IMR-90 (cell line): Measurements from ENCODE around the gene TNPO2. TPM values are rescaled to one million over a fixed set of nuclear protein-coding genes. Genes with fewer than 3 reads are reported as not detected.

Source experiments
- ATAC-seq: fragments of 200-7000 bp; cut with Tn5 transposase; 2 replicates; pipeline ENCODE4 v1.9.1; 2020; ENCODE audit warnings: low read depth, mild to moderate bottlenecking, moderate library complexity
- BruUV-seq: library from RNA; stranded (reverse); fragments of 400-500 nt; replicated peaks from 2 replicates; lab custom pipeline; 2021; lab: Mats Ljungman, UMichigan
- CTCF ChIA-PET: fragments of 300-600 bp; formaldehyde crosslinking; extraction: SDS; loops from one replicate; lab custom pipeline; 2021; ENCODE audit warnings: antibody characterized with exemption; lab: Yijun Ruan, JAX
- POLR2A ChIA-PET: fragments of 300-600 bp; sonication (Branson Sonifier 250); formaldehyde crosslinking; loops from one replicate; lab custom pipeline; 2022; ENCODE audit warnings: antibody characterized with exemption; ENCODE audit not compliant: unreplicated experiment; lab: Charles Lee
- DNase-seq: peaks from one replicate; pipeline ENCODE4 v3.0.0; 2013
- H2AFZ ChIP-seq: replicated peaks from 2 replicates; pipeline ENCODE3; 2013; ENCODE audit warnings: low read length, mild to moderate bottlenecking; ENCODE audit not compliant: poor library complexity
- H2AK5ac ChIP-seq: 2 replicates; pipeline ENCODE4 v1.6.1; 2013; ENCODE audit warnings: low read depth, low read length, inconsistent platforms
- H2AK9ac ChIP-seq: replicated peaks from 2 replicates; pipeline ENCODE3; 2013; ENCODE audit warnings: mild to moderate bottlenecking, low read depth, low read length, moderate library complexity; ENCODE audit not compliant: poor library complexity
- H2BK120ac ChIP-seq: 2 replicates; pipeline ENCODE4 v1.6.1; 2013; ENCODE audit warnings: low read depth, low read length, inconsistent platforms
- H2BK15ac ChIP-seq: 3 replicates; pipeline ENCODE4 v1.6.1; 2013; ENCODE audit warnings: low read depth, low read length, inconsistent platforms
- H2BK20ac ChIP-seq: 2 replicates; pipeline ENCODE4 v1.6.1; 2013; ENCODE audit warnings: low read depth, mild to moderate bottlenecking, inconsistent platforms, low read length, moderate library complexity
- H2BK5ac ChIP-seq: 2 replicates; pipeline ENCODE4 v1.6.1; 2013; ENCODE audit warnings: mild to moderate bottlenecking, low read depth, low read length, inconsistent platforms; ENCODE audit not compliant: poor library complexity, severe bottlenecking
- H3K14ac ChIP-seq: replicated peaks from 2 replicates; pipeline ENCODE4 v1.6.1; 2013; ENCODE audit warnings: low read depth, low read length, inconsistent platforms
- H3K18ac ChIP-seq: 2 replicates; pipeline ENCODE4 v1.6.1; 2013; ENCODE audit warnings: low read depth, low read length, control low read depth
- H3K23ac ChIP-seq: 2 replicates; pipeline ENCODE4 v1.6.1; 2013; ENCODE audit warnings: low read depth, low read length, inconsistent platforms
- H3K27ac ChIP-seq: 2 replicates; pipeline ENCODE4 v1.5.1; 2013; ENCODE audit warnings: mild to moderate bottlenecking, control low read depth, low read length; ENCODE audit not compliant: insufficient read depth
- H3K27me3 ChIP-seq: 2 replicates; pipeline ENCODE4 v1.6.1; 2013; ENCODE audit warnings: low read length; ENCODE audit not compliant: control insufficient read depth, insufficient read depth
- H3K36me3 ChIP-seq: 2 replicates; pipeline ENCODE4 v1.6.1; 2013; ENCODE audit warnings: low read length, mixed read lengths; ENCODE audit not compliant: control insufficient read depth, insufficient read depth
- H3K4ac ChIP-seq: 2 replicates; pipeline ENCODE4 v1.6.1; 2013; ENCODE audit warnings: low read depth, low read length, inconsistent platforms
- H3K4me1 ChIP-seq: 2 replicates; pipeline ENCODE4 v1.6.1; 2013; ENCODE audit warnings: low read length, mixed read lengths; ENCODE audit not compliant: control insufficient read depth, insufficient read depth
- H3K4me2 ChIP-seq: 2 replicates; pipeline ENCODE4 v1.6.1; 2013; ENCODE audit warnings: low read depth, mild to moderate bottlenecking, control low read depth, low read length, moderate library complexity
- H3K4me3 ChIP-seq: 2 replicates; pipeline ENCODE4 v1.5.1; 2013; ENCODE audit warnings: low read depth, mild to moderate bottlenecking, control low read depth, low read length, moderate library complexity; ENCODE audit not compliant: insufficient read depth
- H3K56ac ChIP-seq: 2 replicates; pipeline ENCODE4 v1.6.1; 2013; ENCODE audit warnings: low read length, inconsistent platforms; ENCODE audit not compliant: insufficient read depth; ENCODE audit errors: extremely low read depth
- H3K79me1 ChIP-seq, 2 experiments: 2 replicates each; pipeline ENCODE4 v1.6.1; 2013; ENCODE audit warnings: low read length in 2 of 2, inconsistent platforms in 1 of 2, low read depth in 1 of 2
- H3K9ac ChIP-seq: 2 replicates; pipeline ENCODE4 v1.6.1; 2013; ENCODE audit warnings: low read depth, low read length, control low read depth
- H3K9me1 ChIP-seq: 2 replicates; pipeline ENCODE4 v1.6.1; 2013; ENCODE audit warnings: low read length, inconsistent platforms; ENCODE audit not compliant: insufficient read depth
- H3K9me3 ChIP-seq: 2 replicates; pipeline ENCODE4 v1.6.1; 2013; ENCODE audit warnings: low read length; ENCODE audit not compliant: control insufficient read depth, insufficient read depth
- H4K20me1 ChIP-seq: 2 replicates; pipeline ENCODE4 v1.6.1; 2013; ENCODE audit warnings: low read length, inconsistent platforms; ENCODE audit not compliant: insufficient read depth
- H4K5ac ChIP-seq: 2 replicates; pipeline ENCODE4 v1.6.1; 2013; ENCODE audit warnings: mild to moderate bottlenecking, low read depth, low read length, control low read depth
- H4K8ac ChIP-seq, 2 experiments: 2 replicates each; pipeline ENCODE4 v1.6.1; 2013; ENCODE audit warnings: low read depth in 2 of 2, low read length in 2 of 2, control low read depth in 1 of 2, inconsistent platforms in 1 of 2
- H4K91ac ChIP-seq: 2 replicates; pipeline ENCODE4 v1.6.1; 2013; ENCODE audit warnings: low read depth, low read length, inconsistent platforms; ENCODE audit not compliant: insufficient read depth
- MXI1 ChIP-seq: IDR thresholded peaks from 2 replicates; pipeline ENCODE4 v1.6.1; 2012; ENCODE audit warnings: low read depth, mild to moderate bottlenecking, low read length, moderate library complexity, borderline replicate concordance
- RFX5 ChIP-seq: IDR thresholded peaks from 2 replicates; pipeline ENCODE4 v1.8.0; 2012; ENCODE audit warnings: low read depth, mild to moderate bottlenecking, low read length, moderate library complexity
- SMC3 ChIP-seq: fragments of 150-350 bp; IDR thresholded peaks from 2 replicates; pipeline ENCODE4 v1.6.1; 2016; ENCODE audit warnings: low read depth, mild to moderate bottlenecking, antibody characterized with exemption, low read length, moderate library complexity
- WGBS, 2 experiments: methylation state at CpG; one replicate each; pipeline versions ENCODE4 v1.1.5 to v1.1.7; 2013; ENCODE audit warnings: missing lambda C conversion rate in 2 of 2; ENCODE audit not compliant: insufficient read length in 1 of 2; ENCODE audit errors: extremely low coverage in 2 of 2; 5-methylcytosine and 5-hydroxymethylcytosine counted together
- dilution Hi-C: fragments of 300-500 bp; cut with HindIII; formaldehyde crosslinking; loops from one replicate; pipeline ENCODE4 v1.14.3; 2018; ENCODE audit warnings: low sequenced_read_pairs; ENCODE audit not compliant: unreplicated experiment
- in situ Hi-C: fragments of 300-500 bp; cut with MboI; formaldehyde crosslinking; loops from 3 replicates; pipeline ENCODE4 v1.14.3; 2019; ENCODE audit warnings: low sequenced_read_pairs, inconsistent platforms, mixed read lengths
- intact Hi-C: fragments of 100-400 bp; cut with micrococcal nuclease; formaldehyde crosslinking; loops from 2 replicates; pipeline ENCODE4 v1.10.0; 2022
- polyA plus RNA-seq, 3 experiments: library from polyadenylated mRNA; depleted of rRNA; stranded (reverse); fragments of >200 nt; gene quantifications; 2 replicates each; pipeline ENCODE4 v1.2.3, GENCODE V29; 2012; ENCODE audit warnings: low replicate concordance in 1 of 3
- total RNA-seq: library from RNA; depleted of rRNA; stranded (reverse); fragments of >200 nt; gene quantifications from 2 replicates; pipeline ENCODE4 v1.2.3, GENCODE V29; 2012
- TF ChIP-seq, protein P1 (sequence below): fragments of 150-350 bp; IDR thresholded peaks from 2 replicates; pipeline ENCODE4 v1.6.1; 2016; ENCODE audit warnings: low read depth, mild to moderate bottlenecking, low read length, moderate library complexity, borderline replicate concordance
- TF ChIP-seq, protein P2 (sequence below): fragments of 150-350 bp; IDR thresholded peaks from 2 replicates; pipeline ENCODE4 v1.6.1; 2017; ENCODE audit warnings: mild to moderate bottlenecking, antibody characterized with exemption, low read length, low read depth

TNPO2 gene
- total and polyA plus RNA-seq, 2 of the 4 experiments (the other 2 are of a cell fraction), result 36.0 to 77.2 TPM

DNA sequence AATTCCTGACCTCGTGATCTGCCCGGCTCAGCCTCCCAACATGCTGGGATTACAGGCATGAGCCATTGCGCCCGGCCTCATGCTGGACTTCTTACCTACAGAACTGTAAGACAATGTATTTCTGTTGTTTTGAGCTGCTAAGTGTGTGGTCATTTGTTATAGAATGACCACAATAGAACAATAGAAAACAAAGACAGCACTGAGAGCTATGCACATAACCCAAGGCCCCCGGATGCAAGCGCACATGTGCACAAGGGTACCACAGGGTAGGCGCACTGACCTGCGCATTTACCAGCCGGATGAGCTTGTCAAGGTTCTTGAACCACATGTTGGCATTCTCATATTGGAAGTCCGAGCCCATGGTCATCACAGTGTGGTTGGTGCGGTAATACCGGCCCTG lies 62.8 kb downstream of the TNPO2 start:
- CTCF ChIA-PET, result no interaction called here
- ATAC-seq, result no peak

More for the DNA sequence above, 62.8 kb downstream of the TNPO2 start:
- H2AK9ac ChIP-seq, result no peak overlapping the region
- 96% methylated on average over 7 of the region's 12 CpGs; no CpG with 5 or more reads in 1 of the 2 experiments for WGBS, 2 experiments
- no peak overlapping the region for H2BK120ac ChIP-seq
- H3K36me3 ChIP-seq, result peaks cover 38% of the 10 kb centered on the region
- H3K4me2 ChIP-seq, result no peak overlapping the region
- no peak overlapping the region for H3K27ac ChIP-seq
- TF ChIP-seq, protein P1, sequence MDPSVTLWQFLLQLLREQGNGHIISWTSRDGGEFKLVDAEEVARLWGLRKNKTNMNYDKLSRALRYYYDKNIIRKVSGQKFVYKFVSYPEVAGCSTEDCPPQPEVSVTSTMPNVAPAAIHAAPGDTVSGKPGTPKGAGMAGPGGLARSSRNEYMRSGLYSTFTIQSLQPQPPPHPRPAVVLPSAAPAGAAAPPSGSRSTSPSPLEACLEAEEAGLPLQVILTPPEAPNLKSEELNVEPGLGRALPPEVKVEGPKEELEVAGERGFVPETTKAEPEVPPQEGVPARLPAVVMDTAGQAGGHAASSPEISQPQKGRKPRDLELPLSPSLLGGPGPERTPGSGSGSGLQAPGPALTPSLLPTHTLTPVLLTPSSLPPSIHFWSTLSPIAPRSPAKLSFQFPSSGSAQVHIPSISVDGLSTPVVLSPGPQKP, result no peak
- TF ChIP-seq SMC3, result no peak
- TF ChIP-seq RFX5, result no peak
- TF ChIP-seq, protein P2, sequence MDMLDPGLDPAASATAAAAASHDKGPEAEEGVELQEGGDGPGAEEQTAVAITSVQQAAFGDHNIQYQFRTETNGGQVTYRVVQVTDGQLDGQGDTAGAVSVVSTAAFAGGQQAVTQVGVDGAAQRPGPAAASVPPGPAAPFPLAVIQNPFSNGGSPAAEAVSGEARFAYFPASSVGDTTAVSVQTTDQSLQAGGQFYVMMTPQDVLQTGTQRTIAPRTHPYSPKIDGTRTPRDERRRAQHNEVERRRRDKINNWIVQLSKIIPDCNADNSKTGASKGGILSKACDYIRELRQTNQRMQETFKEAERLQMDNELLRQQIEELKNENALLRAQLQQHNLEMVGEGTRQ, result no peak
- TF ChIP-seq MXI1, result no peak
- H3K4me1 ChIP-seq, result peaks cover 3% of the 10 kb centered on the region; the same call in 1 of the 2 replicates
- no peak for DNase-seq
- no peak overlapping the region for H3K14ac ChIP-seq
- no peak overlapping the region for H4K91ac ChIP-seq
- H3K9me1 ChIP-seq, result 0 out of 2 replicates have a peak, but pooled peaks cover 6% of the 10 kb centered on the region
- H3K56ac ChIP-seq, result no peak overlapping the region
- no peak overlapping the region for H4K5ac ChIP-seq
- no peak overlapping the region for H3K23ac ChIP-seq
- H3K18ac ChIP-seq, result no peak overlapping the region
- no peak overlapping the region for H3K9ac ChIP-seq
- dilution Hi-C loops, result no loop called here
- no peak overlapping the region for H4K8ac ChIP-seq
- H4K20me1 ChIP-seq, result no peaks in the 10 kb centered on the region
- no peaks in the 10 kb centered on the region for H3K27me3 ChIP-seq
- H3K4me3 ChIP-seq, result no peak overlapping the region
- H2BK20ac ChIP-seq, result no peak overlapping the region
- no peak overlapping the region for H2BK15ac ChIP-seq
- in situ Hi-C loops, result no loop called here
- POLR2A ChIA-PET, result no interaction called here
- intact Hi-C loops, result no loop called here
- no peak overlapping the region for H2AFZ ChIP-seq
- BruUV-seq, result no TSS peak
- H2BK5ac ChIP-seq, result no peak overlapping the region
- H3K4ac ChIP-seq, result no peak overlapping the region
- H2AK5ac ChIP-seq, result no peak overlapping the region
- H3K9me3 ChIP-seq, result no peaks in the 10 kb centered on the region
- peaks cover 13 to 19% of the 10 kb centered on the region in 2 experiments for H3K79me1 ChIP-seq
